ENCODE measurements around the gene LITAFD.
"Not testable (repeated sequence)": the region's sequence is repeated elsewhere in the genome, so short reads cannot be mapped to it uniquely, and the experiment has no call there.

LITAFD gene

GRCh38 chr16:8894736-8895334 is 12.7 kb downstream of the LITAFD start:
- DNase-seq (ENCODE audit: low spot score): no peak

DNA sequence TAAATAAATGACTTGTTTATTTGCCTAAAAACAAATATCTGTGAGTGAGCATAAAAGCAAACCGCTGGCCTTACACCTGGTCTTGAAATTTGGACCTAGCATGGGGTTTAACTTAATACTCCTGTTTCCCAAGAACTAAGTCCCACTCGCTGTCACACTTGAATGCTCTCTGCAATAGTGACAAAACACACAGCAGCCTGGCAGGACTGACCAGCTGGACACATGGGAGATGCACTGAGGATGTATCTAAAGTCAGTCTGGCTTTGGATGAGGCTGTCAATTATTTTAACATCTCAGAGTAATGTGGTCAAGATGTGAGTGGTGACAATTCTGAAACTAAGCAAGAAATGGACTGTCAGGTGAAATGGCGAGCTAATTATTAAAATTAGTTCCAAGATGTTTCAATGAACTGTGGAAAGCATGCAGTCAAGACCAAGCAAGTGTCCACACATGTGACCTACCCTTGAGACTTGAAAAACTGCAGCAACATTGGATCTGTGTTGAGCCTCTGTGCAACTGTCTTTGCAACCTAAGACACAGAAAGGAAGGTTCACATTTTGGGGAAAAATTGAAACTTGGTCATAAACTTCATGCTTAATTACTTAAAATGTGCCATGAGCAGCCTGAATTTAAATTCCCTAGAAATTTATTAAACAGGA is 16.6 kb downstream of the LITAFD start:
- DNase-seq (ENCODE audit: low spot score): no peak

DNA sequence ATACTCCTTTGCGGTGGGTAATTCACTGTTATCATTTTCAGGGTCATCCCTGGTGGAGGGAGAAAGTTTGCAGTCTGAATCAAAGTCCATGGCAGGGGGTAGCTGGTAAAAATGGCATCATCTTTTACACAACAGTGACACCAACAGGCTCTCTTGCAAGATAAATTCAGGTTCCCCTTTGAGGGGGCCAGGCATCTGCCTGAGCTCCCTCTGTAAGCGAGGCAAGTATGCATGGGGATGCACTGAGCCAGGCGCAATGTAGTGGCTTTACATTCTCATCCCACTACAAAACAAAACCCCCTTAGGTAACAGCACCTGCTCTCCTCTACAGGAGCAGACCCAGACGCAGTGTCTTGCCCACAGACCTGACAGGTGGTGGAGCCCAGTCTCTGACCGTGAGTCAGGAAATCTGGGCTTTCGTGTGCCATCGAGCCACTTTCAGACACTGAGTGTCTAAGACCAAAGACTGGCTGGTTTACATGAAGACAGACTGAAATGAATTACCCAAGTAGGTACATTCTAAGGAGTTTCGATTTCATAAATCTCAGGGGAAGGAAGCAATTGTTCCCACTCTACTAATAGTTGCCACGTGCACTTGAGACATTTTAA is 17.7 kb downstream of the LITAFD start:
- no peak for DNase-seq (ENCODE audit: low spot score)

- no peak for DNase-seq (ENCODE audit: low spot score)
Observed at GRCh38 chr16:8900343-8900742, 18.2 kb downstream of the LITAFD start.

- DNase-seq (ENCODE audit: low spot score): no peak
Observed at GRCh38 chr16:8901320-8901861, 19.2 kb downstream of the LITAFD start.

GRCh38 chr16:8903004-8903403 is 20.9 kb downstream of the LITAFD start:
- DNase-seq (ENCODE audit: low spot score): no peak

DNA sequence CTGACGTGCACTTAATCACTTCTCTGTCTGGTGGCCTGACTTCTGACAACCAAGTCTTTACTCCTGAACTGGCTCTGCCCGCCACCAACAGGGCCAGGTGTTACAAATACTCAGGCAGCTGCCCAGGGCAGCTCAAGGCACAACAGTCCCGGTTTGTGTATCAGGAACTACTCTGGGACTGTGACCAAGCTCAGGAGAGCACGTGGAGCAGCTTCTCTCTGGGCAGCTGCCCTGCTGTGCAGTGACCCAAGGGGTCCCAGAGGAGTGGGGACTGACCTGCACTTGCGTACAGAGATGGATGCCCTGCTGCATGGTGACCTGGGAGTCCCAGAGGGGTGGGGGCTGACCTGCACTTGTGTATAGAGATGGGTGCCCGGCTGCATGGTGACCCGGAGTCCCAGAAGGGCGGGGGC is 21.9 kb downstream of the LITAFD start:
- no peak for DNase-seq (ENCODE audit: low spot score)

- no peak for DNase-seq (ENCODE audit: low spot score)
Observed at GRCh38 chr16:8905168-8905762, 23.1 kb downstream of the LITAFD start.

- no peak for DNase-seq (ENCODE audit: low spot score)
Observed at GRCh38 chr16:8905795-8906591, 23.8 kb downstream of the LITAFD start.

DNA sequence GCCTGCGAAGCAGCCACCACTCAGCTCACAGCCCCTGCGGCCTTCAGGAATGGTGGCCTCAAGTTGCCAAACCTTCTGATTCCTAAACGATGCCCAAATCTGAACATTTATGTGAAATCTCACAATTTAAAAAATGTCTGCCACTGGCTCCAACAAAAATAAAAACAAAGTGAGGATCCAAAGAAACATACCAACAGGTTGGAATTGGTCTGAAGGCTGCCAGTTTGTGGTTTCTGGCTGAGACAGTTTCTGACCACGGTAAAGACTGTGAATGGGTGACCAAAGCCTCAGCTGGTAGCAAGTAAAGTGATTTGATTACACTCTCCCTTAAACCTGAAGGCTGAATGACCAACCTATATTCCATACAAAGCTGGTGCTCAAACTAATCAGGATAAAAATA is 24.9 kb downstream of the LITAFD start:
- DNase-seq (ENCODE audit: low spot score): no peak

DNA sequence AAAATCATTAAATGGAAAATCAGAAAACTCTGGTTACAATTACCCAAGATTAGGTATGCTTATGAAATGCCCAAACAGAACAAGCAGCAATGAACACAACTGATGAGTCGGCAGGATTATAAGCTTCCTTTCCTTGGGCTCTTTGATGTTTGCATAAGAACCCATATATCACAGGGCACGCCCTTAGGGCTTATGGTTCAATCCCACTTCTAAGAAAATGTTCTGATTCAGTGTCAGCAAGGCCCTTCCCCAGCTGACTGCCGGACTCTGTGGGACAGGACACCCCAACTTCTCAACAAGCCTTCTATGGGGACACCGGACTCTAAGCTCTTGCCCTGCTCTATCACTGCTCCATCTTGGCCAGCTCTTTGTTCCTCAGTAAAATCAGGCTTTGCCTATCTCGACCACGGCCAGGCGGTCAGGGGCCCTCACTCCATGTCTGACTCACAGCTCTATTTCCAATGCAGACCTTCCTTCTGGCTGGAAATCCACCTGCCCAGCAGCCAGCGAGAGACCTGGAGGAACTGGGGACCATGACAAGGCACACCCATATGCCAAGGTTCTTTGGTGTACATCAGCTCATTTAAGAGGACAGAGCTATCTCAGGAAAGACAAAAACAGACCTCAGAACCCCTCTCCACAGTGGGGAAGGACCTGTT is 26.8 kb downstream of the LITAFD start:
- DNase-seq (ENCODE audit: low spot score): no peak

DNA sequence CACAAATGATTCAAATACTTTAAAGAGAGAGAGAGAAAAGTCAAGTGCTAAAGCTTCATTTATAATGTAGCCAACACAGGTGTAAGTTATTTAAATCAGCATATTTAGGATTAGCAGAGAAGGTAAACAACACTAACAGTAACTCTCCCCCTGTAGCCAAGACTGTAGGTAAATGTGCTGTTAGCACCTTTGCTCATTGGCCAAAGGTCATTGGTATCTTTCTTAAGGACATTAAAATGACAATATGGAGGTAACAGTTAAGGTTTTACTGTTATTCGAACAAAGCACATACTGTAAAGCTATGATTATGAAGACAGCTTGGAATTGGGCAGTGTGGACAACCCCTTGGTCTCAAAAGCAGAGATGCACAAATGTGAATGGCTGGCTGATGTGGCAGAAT is 28.7 kb downstream of the LITAFD start:
- DNase-seq (ENCODE audit: low spot score): no peak

- no peak for DNase-seq (ENCODE audit: low spot score)
Observed at GRCh38 chr16:8912793-8913192, 30.6 kb downstream of the LITAFD start.

DNA sequence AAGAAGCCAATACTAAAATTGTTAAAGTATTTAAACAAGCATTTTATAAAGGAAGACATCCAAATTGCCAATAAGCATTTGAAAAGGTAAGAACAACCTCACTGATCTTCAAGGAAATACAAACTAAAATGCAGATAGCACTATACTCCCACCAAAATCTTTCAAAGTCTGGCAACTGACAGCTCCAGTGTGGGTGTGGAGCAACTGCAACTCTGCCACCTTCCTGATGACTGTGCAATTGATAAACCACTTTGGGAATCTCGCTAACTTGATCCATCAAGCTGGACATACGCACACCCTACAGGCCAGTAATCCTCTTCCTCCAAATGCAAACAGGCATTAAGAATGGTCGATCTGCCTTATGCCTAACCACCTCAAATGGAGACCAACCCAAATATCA is 31.9 kb downstream of the LITAFD start:
- DNase-seq (ENCODE audit: low spot score): no peak

DNA sequence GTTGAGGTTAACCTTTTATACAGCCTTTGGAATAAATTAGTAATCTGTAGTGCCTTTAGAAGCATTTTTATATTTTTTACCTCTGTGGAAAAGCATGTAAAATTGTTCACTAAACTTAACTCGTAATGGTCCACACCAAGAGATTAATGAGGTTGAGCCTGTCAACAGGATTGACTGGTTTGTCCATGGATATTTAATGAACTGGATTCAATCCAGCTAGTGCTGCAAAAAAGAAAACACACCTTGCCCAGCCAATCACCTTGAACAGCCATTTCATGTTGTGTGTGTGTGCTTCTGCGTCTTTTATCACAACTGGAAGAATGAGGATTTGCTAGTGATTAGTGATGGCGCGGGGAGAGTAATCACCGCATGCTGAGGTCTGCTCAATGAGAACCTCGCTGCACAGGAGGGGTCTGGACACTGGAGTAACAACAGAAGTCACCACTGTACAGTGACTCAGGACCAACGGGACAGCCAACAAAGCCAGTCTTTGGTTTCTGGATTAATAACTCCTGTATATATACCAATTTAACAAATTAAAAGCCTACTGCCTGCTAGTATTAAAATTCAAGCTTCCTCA is 33.7 kb downstream of the LITAFD start:
- DNase-seq (ENCODE audit: low spot score): no peak

- no peak for DNase-seq (ENCODE audit: low spot score)
Observed at GRCh38 chr16:8916541-8917225, 34.5 kb downstream of the LITAFD start.

- not testable (repeated sequence) for DNase-seq (ENCODE audit: low spot score)
Observed at GRCh38 chr16:8917336-8917735, 35.2 kb downstream of the LITAFD start.

GRCh38 chr16:8919089-8919933 is 37.2 kb downstream of the LITAFD start:
- no peak for DNase-seq (ENCODE audit: low spot score)

DNA sequence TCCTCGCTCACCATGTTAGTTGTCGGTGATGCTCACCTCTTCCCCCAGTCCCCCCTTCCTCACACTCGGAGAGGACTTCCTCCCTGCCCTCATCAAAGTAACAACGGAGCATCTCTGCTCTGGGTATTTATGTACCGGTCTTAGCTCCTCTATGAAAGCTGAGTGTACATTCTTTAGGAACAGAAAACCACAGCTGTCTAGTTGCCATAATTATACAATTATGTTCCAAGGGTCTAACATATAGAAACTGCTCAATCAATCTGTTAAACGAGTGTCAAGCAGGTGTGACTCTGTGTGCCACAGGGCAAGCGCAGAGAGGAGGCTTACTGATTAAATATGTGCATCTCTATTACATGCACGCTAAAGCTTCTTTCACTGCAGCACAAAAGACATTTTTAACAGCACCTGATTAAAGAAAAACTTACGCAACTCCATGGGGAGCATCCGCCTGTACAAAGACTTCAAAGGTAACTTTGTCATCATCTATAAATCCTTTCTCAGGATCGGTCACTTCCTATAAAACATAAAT is 37.8 kb downstream of the LITAFD start:
- DNase-seq (ENCODE audit: low spot score): no peak
